HCT116 (cell line): ENCODE data around the gene TCF7L2.

Experiments
- CEBPB ChIP-seq: IDR thresholded peaks from 2 replicates; pipeline ENCODE4 v1.6.1; 2012; ENCODE audit warnings: low read depth
- EGR1 ChIP-seq: IDR thresholded peaks from 2 replicates; pipeline ENCODE4 v1.6.1; 2012; ENCODE audit warnings: low read depth
- ELF1 ChIP-seq: IDR thresholded peaks from 2 replicates; pipeline ENCODE4 v1.6.1; 2012; ENCODE audit warnings: low read depth, borderline replicate concordance
- EZH2 ChIP-seq: fragments of 200-600 bp; sonication (generic); IDR thresholded peaks from 2 replicates; pipeline ENCODE4 v1.6.1; 2017; ENCODE audit warnings: antibody characterized with exemption, mixed run types
- EZH2phosphoT487 ChIP-seq: fragments of 200-600 bp; IDR thresholded peaks from 2 replicates; pipeline ENCODE4 v1.6.1; 2018; ENCODE audit warnings: antibody characterized with exemption, borderline replicate concordance
- MAX ChIP-seq: IDR thresholded peaks from 2 replicates; pipeline ENCODE4 v1.6.1; 2012
- POLR2A ChIP-seq: IDR thresholded peaks from 2 replicates; pipeline ENCODE4 v1.7.0; 2011; ENCODE audit warnings: borderline replicate concordance; ENCODE audit not compliant: insufficient read depth, insufficient read length; ENCODE audit errors: extremely low read depth
- POLR2AphosphoS5 ChIP-seq: IDR thresholded peaks from 2 replicates; pipeline ENCODE4 v1.6.1; 2011; ENCODE audit warnings: mild to moderate bottlenecking, low read depth, low read length, moderate library complexity
- RAD21 ChIP-seq: IDR thresholded peaks from 2 replicates; pipeline ENCODE4 v1.6.1; 2012; ENCODE audit warnings: low read depth, mild to moderate bottlenecking
- YY1 ChIP-seq: IDR thresholded peaks from 2 replicates; pipeline ENCODE4 v1.6.1; 2011; ENCODE audit warnings: low read length, low read depth, moderate library complexity, mild to moderate bottlenecking; ENCODE audit not compliant: insufficient replicate concordance; ENCODE audit errors: extremely low read depth
- ZBTB33 ChIP-seq: IDR thresholded peaks from 2 replicates; pipeline ENCODE4 v1.6.1; 2011; ENCODE audit warnings: mild to moderate bottlenecking, low read length, moderate library complexity; ENCODE audit not compliant: insufficient replicate concordance; ENCODE audit errors: extremely low read depth
- ZNF274 ChIP-seq: fragments of 200-500 bp; sonication (Bioruptor generic); IDR thresholded peaks from 2 replicates; pipeline ENCODE4 v1.6.1; 2014; ENCODE audit warnings: mild to moderate bottlenecking, low read depth, low read length, inconsistent platforms
- TF ChIP-seq, protein P1 (sequence below), 3 experiments: fragments of 200-600 bp in 1 of 3; sonication (generic) in 1 of 3; IDR thresholded peaks in 2 of 3; conservative IDR thresholded peaks in 1 of 3; 2 replicates each; pipeline ENCODE4 v1.5.1; 2012 to 2017; ENCODE audit warnings: low read depth in 2 of 3, low read length in 2 of 3, antibody characterized with exemption in 1 of 3, borderline replicate concordance in 1 of 3, control low read depth in 1 of 3, mild to moderate bottlenecking in 1 of 3, mixed read lengths in 1 of 3, mixed run types in 1 of 3, moderate library complexity in 1 of 3; ENCODE audit not compliant: insufficient read depth in 1 of 3
- TF ChIP-seq, protein P2 (sequence below): IDR thresholded peaks from 2 replicates; pipeline ENCODE4 v1.6.1; 2012

GRCh38 chr10:112983444-112984056, 33.5 kb downstream of the TCF7L2 start:
- peak; percentile 27 for TF ChIP-seq POLR2AphosphoS5
- TF ChIP-seq, protein P1, sequence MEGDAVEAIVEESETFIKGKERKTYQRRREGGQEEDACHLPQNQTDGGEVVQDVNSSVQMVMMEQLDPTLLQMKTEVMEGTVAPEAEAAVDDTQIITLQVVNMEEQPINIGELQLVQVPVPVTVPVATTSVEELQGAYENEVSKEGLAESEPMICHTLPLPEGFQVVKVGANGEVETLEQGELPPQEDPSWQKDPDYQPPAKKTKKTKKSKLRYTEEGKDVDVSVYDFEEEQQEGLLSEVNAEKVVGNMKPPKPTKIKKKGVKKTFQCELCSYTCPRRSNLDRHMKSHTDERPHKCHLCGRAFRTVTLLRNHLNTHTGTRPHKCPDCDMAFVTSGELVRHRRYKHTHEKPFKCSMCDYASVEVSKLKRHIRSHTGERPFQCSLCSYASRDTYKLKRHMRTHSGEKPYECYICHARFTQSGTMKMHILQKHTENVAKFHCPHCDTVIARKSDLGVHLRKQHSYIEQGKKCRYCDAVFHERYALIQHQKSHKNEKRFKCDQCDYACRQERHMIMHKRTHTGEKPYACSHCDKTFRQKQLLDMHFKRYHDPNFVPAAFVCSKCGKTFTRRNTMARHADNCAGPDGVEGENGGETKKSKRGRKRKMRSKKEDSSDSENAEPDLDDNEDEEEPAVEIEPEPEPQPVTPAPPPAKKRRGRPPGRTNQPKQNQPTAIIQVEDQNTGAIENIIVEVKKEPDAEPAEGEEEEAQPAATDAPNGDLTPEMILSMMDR (IDR thresholded peaks at IDR 0.05 in 2 of 3, conservative IDR thresholded peaks at IDR 0.05 in 1 of 3; ENCODE audit: borderline replicate concordance in 1 of 3, insufficient read depth in 1 of 3, low read depth in 2 of 3, low read length in 2 of 3): no peak
- no peak for TF ChIP-seq POLR2A
- no peak for TF ChIP-seq ZBTB33
- no peak for TF ChIP-seq ELF1
- TF ChIP-seq RAD21: no peak
- no peak for TF ChIP-seq ZNF274
- TF ChIP-seq EGR1: no peak
- no peak for TF ChIP-seq EZH2phosphoT487
- no peak for TF ChIP-seq YY1
- TF ChIP-seq EZH2: no peak
- TF ChIP-seq CEBPB: no peak
- TF ChIP-seq, protein P2, sequence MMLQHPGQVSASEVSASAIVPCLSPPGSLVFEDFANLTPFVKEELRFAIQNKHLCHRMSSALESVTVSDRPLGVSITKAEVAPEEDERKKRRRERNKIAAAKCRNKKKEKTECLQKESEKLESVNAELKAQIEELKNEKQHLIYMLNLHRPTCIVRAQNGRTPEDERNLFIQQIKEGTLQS: no peak
- no peak for TF ChIP-seq MAX
